IPS DF 4.7 (cell line): ENCODE measurements around the gene PRSS22.

Experiments used
- DNase-seq: peaks from one replicate; pipeline ENCODE4 v3.0.0-alpha.2; 2013; ENCODE audit warnings: low spot score; ENCODE audit errors: extremely low read depth

Gene PRSS22

GRCh38 chr16:2829501-2830354 is 28.2 kb downstream of the PRSS22 start, which contains the start of gene ZG16B:
TSS of gene ZG16B (plus strand) at chr16:2830303. CDS start at chr16:2830442, 139 bp downstream.
- no peak for DNase-seq

DNA sequence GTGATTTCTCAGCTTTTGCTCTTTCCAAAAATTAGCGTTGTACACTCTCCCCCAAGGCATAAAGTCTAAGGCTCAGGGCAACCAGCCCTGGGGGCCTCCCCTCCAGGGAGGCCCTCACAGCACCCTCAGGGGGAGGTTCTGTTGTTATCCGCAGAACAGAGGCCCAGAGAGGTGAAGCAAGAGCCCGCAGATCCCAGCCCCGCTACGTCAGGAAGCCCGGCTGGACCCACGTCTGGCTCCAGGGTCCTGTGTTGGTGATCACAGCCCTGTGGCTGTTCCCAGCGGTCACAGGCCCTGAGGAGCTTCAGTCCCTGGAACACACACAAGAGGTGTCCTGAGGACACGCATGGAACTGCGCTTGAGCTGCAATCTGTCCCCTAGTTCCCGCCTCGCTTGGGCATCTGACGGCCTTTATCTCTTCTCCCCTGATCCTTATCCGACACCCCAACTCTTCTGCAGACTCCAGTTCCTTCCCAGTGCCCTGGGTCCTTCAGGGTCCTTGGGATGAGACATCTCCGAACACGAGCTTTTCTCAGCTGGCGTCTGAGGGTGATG is 29.0 kb downstream of the PRSS22 start:
- no peak for DNase-seq

GRCh38 chr16:2828521-2828840 is 29.5 kb downstream of the PRSS22 start:
- no peak for DNase-seq

DNA sequence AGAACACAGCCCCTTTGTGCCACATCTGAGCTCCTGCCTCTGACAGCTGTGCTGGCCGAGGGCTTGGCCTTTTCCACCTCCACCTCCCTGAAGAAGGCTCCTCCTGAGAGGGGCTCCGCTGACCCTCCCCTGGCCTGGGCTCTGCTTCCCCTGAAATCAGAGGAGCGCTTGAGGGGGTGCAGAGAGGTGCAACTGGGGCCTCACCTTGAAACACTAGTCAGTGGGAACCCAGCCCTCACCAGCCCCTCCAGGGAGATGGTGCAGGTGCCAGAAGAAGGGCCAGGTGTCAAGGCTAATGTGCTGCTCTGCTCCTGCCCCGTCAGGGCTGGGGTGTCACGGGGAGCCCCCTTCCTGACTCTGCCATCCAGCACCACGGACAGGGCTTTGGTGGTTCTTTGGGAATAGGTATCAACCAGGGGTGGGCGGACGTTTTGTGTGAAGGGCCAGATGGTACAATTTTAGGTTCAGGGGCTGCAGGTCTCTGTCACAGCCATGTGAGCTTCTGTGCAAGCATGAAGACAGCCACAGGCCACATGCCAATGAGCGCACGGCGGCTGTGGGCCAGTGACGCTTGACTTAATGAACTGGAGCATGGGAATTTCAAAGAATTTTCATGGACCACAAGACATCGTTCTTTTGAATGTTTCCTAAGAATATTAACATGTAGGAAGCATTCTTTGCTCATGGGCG is 30.0 kb downstream of the PRSS22 start:
- DNase-seq = no peak

DNA sequence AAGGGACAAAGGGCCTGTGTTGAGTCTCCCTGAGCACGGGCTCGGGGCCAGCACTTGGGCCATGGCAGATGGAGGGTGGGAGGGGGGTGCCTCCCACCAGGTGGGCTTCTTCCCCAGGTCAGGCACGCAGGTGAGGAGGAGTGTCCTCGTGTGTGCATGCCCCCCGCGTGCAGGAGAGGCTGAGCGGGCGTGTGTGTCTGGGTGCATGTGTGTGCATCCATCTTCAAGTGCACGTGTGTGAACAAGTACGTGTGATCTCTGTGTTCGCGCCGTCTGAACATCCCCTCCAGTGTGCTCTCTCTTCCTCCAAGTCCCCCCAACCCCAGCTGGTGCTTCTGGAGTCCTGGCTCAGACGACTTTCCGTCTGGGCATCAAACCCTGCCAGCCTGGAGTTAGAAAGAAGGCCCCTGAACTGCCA is 30.6 kb downstream of the PRSS22 start:
- DNase-seq = no peak

DNA sequence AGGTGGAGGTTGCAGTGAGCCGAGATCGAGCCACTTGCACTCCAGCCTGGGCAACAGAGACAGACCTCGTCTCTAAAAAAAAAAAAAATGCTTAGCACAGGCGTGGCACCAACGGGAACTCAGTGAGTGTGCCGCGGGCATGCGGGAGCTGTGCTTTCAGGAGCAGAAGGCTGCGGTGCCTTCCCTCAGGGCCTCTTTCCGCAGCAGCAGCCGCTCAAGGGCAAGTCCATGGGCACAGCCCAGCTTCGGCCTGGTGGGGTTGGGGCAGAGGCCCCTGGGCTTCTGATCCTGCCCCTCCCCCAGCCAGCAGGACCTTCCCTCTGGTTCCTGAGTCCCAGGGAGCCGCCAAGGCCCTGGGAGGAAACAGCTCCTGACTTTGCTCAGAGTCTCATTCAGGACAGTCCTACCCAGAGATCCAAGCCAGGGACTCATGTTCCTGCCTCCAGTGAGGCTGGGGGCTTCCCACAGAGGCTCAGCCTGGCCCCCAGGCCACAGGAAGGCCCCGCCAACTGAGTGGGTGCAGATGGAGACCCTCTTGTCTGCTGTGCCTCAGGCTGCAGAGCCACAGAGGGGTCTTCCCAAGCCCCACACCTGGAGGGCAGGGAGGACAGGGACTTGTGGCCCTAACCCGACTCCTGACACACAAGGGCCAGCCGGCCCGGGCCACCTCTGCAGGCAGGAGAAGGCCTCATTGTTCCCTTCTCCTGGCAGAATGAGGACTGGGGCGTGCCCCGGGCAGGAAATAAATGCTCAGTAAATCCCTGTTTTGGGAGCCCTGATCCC is 31.2 kb downstream of the PRSS22 start:
- DNase-seq = no peak

DNA sequence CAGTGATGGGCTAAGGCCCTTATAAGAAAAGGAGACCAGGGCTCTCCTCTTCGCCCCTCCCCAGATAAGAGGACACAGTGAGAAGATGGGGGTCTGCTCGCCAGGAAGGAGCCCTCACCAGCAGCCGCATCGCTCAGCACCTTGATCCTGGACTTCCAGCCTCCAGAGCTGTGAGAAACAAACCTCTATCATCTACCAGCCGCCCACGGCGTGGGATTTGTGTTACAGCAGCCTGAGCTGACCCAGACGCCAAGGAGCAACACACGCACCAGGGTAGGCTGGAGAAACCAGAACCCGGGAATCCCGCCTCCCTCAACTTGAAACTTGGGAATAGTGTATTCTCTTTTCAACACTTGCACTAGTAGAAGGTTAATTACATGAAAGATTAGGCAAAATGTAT is 32.1 kb downstream of the PRSS22 start:
- DNase-seq = no peak

- DNase-seq = no peak
These were observed 32.8 kb downstream of the PRSS22 start for GRCh38 chr16:2825049-2825742.

GRCh38 chr16:2824626-2825025 is 33.3 kb downstream of the PRSS22 start:
- DNase-seq = no peak

- no peak for DNase-seq
These were observed 35.5 kb downstream of the PRSS22 start for GRCh38 chr16:2822496-2822895.

DNA sequence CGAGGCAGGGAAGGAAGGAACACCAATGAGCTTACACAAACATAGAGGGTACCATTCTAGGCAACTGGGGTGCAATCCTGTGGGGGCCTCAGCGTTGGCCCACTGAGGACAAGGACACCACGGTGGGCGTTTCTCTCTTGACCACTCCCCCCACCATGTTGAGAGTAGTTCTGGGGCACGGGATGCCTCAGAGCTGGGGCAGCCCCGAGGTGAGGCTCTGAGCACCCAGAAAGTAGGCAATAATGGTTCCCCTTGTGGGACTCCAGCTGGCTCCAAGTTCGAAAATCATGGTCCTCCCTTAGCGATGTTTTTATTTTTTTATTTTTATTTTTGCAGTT is 35.8 kb downstream of the PRSS22 start:
- no peak for DNase-seq

- DNase-seq = no peak
These were observed 36.3 kb downstream of the PRSS22 start for GRCh38 chr16:2821487-2822157.

GRCh38 chr16:2820836-2821486 is 37.0 kb downstream of the PRSS22 start:
- no peak for DNase-seq

DNA sequence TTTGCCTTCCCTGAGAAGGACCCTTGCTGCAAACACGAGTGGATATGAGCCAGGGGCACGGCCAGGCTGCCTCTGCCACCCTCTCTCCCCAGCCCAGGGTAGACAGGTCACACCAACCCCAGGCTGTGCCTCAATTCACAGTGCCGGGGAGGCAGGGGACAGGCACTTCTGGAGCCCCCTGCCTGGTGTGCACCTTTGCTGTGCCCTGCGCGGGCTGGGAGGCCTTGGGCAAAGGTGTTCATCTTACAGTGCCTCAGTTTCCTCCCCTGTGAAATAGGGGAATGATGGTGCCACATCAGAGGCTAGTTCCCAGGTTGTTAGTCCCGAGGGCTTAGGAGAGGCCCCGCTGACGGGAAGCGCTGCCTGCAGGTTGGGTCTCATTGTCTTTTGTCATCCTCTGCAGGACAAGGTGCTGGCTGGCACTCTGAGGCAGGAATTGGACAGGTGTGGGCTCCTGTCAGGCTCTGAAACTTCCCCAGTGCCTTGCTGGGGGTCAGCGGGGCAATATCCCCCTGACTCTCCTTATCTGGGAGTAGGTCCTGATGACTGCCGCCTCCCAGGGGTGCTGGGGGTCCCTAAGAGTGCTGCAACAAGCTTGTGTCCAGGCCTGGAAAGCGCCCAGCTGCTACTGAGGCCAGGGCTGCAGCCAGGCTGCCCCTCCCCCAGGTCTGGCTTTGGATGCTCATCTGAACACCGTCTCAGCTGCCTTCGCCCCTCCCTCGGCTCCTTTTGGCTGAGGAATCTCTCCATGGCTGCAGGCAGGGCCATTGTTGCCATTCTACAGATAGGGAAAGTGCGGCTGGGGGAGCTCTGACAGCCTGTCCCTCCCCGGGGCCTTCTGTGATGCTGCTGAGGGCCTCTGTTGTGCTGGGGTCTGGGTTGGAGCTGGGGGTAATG is 37.8 kb downstream of the PRSS22 start:
- no peak for DNase-seq

- DNase-seq = no peak
These were observed 38.6 kb downstream of the PRSS22 start for GRCh38 chr16:2819179-2819938.

GRCh38 chr16:2818272-2818876 is 39.6 kb downstream of the PRSS22 start:
- no peak for DNase-seq

DNA sequence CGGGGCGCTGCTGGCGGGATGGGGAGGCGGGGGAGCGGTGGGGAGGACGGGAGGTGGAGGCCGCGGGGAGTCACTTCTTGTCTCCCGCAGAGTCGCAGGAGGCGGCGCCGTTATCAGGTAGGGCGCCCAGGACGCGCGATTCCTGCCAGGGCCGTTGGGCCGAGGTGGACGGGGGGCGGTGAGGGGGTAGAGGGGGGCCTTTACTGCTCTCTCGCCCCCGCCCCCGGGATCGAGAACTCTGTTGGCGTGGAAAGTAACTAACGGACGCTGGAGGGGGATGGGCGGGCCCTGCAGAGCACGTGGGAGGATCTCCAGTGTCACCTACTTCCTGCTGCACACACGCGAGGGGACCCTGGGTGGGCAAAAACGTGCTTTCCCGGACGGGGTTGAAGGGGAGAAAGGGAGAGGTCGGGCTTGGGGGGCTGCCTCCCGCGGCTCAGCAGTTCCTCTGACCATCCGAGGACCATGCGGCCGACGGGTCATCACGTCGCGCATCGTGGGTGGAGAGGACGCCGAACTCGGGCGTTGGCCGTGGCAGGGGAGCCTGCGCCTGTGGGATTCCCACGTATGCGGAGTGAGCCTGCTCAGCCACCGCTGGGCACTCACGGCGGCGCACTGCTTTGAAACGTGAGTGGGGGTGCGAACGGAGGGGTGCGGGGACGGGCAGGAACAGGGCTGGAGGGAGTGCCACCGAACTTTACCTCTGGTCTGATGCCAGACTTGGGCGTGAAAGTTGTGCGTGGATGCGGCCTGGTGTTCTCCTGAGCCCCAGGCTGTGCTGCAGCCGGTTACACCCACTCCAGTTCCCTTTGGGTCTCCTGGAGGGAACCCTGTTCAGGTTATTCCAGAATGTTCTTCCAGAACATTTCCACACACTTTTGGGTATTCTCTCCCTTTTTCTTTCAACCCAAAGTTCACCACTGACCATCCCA is 40.4 kb downstream of the PRSS22 start:
- DNase-seq = no peak
